Measurements from ENCODE around the gene PPP2R2B.

- TF ChIP-seq POLR2A (IDR thresholded peaks at IDR 0.05), result no peak
- TF ChIP-seq, protein P1, sequence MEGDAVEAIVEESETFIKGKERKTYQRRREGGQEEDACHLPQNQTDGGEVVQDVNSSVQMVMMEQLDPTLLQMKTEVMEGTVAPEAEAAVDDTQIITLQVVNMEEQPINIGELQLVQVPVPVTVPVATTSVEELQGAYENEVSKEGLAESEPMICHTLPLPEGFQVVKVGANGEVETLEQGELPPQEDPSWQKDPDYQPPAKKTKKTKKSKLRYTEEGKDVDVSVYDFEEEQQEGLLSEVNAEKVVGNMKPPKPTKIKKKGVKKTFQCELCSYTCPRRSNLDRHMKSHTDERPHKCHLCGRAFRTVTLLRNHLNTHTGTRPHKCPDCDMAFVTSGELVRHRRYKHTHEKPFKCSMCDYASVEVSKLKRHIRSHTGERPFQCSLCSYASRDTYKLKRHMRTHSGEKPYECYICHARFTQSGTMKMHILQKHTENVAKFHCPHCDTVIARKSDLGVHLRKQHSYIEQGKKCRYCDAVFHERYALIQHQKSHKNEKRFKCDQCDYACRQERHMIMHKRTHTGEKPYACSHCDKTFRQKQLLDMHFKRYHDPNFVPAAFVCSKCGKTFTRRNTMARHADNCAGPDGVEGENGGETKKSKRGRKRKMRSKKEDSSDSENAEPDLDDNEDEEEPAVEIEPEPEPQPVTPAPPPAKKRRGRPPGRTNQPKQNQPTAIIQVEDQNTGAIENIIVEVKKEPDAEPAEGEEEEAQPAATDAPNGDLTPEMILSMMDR (IDR thresholded peaks at IDR 0.05), result no peak
These were observed 39.4 kb upstream of the PPP2R2B start for GRCh38 chr5:146917931-146918330.

Data from Peyer's patch (tissue), 4 donors.